Measurements from ENCODE around the gene NABP1.

The NABP1 gene

GRCh38 chr2:191691898-191692297 is 14.0 kb downstream of the NABP1 start:
- CTCF ChIA-PET, result interaction anchor here (0.8 to 2.4 kb wide), 17 partner anchors 10 to 470 kb away, joined by 3 to 25 read pairs (median 5); no protein-coding TSS in a partner anchor
- TF ChIP-seq, protein P1, sequence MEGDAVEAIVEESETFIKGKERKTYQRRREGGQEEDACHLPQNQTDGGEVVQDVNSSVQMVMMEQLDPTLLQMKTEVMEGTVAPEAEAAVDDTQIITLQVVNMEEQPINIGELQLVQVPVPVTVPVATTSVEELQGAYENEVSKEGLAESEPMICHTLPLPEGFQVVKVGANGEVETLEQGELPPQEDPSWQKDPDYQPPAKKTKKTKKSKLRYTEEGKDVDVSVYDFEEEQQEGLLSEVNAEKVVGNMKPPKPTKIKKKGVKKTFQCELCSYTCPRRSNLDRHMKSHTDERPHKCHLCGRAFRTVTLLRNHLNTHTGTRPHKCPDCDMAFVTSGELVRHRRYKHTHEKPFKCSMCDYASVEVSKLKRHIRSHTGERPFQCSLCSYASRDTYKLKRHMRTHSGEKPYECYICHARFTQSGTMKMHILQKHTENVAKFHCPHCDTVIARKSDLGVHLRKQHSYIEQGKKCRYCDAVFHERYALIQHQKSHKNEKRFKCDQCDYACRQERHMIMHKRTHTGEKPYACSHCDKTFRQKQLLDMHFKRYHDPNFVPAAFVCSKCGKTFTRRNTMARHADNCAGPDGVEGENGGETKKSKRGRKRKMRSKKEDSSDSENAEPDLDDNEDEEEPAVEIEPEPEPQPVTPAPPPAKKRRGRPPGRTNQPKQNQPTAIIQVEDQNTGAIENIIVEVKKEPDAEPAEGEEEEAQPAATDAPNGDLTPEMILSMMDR (IDR thresholded peaks at IDR 0.05; ENCODE audit: control extremely low read depth, extremely low read depth, low read depth, missing control alignments), result no peak
- POLR2A ChIA-PET, result interaction anchor here (1.7 kb wide), 1 partner anchor 14 kb away, joined by 5 read pairs; the partner anchor contains the start of gene NABP1
- no peak for DNase-seq (ENCODE audit: extremely low spot score)

GRCh38 chr2:191692502-191693115 is 14.7 kb downstream of the NABP1 start:
- no peak for DNase-seq (ENCODE audit: extremely low spot score)
- TF ChIP-seq, protein P1 (IDR thresholded peaks at IDR 0.05; ENCODE audit: control extremely low read depth, extremely low read depth, low read depth, missing control alignments), result no peak
- CTCF ChIA-PET, result interaction anchor here (1.1 to 2.4 kb wide), 7 partner anchors 13 to 138 kb away, joined by 3 to 25 read pairs (median 5); no protein-coding TSS in a partner anchor
- POLR2A ChIA-PET, result interaction anchor here (1.7 kb wide), 1 partner anchor 15 kb away, joined by 5 read pairs; the partner anchor contains the start of gene NABP1

DNA sequence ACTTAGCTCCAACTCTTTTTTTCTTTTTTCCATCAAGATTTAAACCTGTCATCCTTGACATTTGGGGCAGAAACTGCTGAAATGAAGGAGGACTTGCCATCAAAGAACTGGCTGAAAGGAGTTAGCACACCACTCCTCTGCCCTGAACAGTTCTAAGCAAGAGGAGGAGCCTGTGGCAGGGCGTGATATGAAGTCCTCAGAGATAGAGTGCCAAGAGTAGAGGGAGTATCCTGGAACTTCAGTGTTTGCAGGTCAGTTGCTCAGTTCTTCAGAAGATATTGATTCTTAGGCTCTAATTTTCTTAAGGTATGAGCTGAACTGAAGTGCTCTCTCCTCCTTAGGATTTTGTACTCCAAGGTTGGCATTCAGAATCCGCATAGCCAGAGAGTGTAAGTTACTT is 15.2 kb downstream of the NABP1 start:
- CTCF ChIA-PET, result interaction anchor here (2.4 kb wide), 1 partner anchor 119 kb away, joined by 8 read pairs; no protein-coding TSS in a partner anchor
- TF ChIP-seq, protein P1 (IDR thresholded peaks at IDR 0.05; ENCODE audit: control extremely low read depth, extremely low read depth, low read depth, missing control alignments), result no peak
- no peak for DNase-seq (ENCODE audit: extremely low spot score)
- POLR2A ChIA-PET, result no interaction called here

- ChIA-PET POLR2A (no interaction called here), CTCF (no interaction called here)
- DNase-seq (ENCODE audit: extremely low spot score), result no peak
- TF ChIP-seq, protein P1 (IDR thresholded peaks at IDR 0.05; ENCODE audit: control extremely low read depth, extremely low read depth, low read depth, missing control alignments), result no peak
Observed at GRCh38 chr2:191693778-191694177, 15.8 kb downstream of the NABP1 start.

DNA sequence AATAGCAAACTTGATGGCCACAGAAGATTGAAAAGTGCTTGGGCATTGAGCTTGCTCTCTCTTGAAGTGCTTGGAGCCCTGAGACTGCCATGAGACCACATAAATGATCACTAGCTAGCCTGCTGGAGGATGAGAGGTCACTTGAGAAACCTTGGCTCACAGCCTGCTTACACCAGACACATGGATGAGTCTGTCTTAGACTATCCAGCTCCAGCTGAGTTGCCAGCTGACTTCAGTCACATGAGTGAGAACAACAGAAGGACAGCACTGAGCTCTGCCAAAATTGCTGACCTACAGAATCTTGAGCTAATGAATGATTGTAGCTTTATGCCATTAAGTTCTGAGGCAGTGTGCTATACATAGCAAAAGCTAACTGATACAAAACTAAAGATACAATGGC is 18.1 kb downstream of the NABP1 start:
- TF ChIP-seq, protein P1 (IDR thresholded peaks at IDR 0.05; ENCODE audit: control extremely low read depth, extremely low read depth, low read depth, missing control alignments), result no peak
- CTCF ChIA-PET, result interaction anchor here (0.6 to 4.6 kb wide), 10 partner anchors 8 to 466 kb away, joined by 3 to 38 read pairs (median 5); no protein-coding TSS in a partner anchor
- POLR2A ChIA-PET, result interaction anchor here (0.6 to 1.4 kb wide), 3 partner anchors 9 to 50 kb away, joined by 3 read pairs; partner anchors contain the start of gene NABP1
- no peak for DNase-seq (ENCODE audit: extremely low spot score)

DNA sequence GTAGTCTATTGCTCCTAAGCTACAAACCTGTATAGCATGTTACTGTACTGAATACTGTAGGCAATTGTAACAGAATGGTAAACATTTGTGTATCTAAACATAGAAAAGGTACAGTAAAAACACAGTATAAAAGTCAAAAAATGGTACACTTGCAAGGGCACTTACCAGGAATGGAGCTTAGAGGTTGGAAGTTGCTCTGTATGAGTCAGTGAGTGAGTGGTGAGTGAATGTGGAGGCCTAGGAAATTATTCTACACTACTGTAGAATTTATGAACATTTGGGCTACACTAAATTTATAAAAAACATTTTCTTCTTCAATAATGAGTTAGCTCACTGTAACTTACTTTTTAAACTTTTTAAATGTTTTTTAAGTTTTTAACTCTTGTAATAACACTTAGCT is 19.0 kb downstream of the NABP1 start:
- TF ChIP-seq, protein P1 (IDR thresholded peaks at IDR 0.05; ENCODE audit: control extremely low read depth, extremely low read depth, low read depth, missing control alignments), result no peak
- ChIA-PET CTCF (interaction anchor here (1.2 to 4.6 kb wide), 11 partner anchors 9 to 465 kb away, joined by 3 to 38 read pairs (median 7); no protein-coding TSS in a partner anchor), POLR2A (interaction anchor here (1.4 kb wide), 1 partner anchor 19 kb away, joined by 3 read pairs; the partner anchor contains the start of gene NABP1)
- no peak for DNase-seq (ENCODE audit: extremely low spot score)
